Measurements from ENCODE around the gene TRIP12. TPM values are rescaled to one million over a fixed set of nuclear protein-coding genes. Genes with fewer than 3 reads are reported as not detected.
A peak's percentile ranks its signal among the peaks of the same experiment; 100 is the strongest.

The TRIP12 gene
- total RNA-seq, 2 experiments from 2014 or later, result 235 to 270 TPM

DNA sequence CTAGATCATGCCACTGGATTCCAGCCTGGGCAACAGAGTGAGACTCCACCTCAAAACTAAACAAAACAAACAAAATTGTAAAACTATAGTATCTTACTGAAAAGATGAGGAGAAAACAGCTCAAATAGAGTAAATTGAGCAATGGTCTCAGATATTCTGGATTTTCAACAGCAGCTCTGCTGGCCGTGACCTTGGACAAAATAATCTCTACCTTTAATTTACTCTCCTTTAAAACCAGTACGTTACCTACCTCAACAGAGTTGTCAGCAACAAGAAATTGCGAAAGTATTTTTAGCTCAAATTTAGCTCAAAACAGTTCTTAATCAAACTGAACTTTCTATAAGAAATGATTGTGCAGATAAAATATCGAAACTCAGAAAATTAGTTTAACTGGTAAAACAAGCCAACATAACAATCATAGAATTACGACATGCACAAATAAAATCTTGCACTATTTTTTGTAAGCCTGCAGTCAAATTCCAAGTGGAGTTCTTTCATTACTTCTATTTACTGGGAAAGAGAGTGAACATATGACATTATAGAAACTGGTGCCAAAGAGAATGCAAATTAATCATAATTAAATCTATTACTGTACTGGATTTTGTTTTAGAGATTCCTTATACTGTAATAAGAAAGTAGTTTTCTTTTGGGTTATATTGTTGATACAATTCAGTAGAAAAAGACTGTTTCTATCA lies 40.8 kb downstream of the TRIP12 start:
- CTCF ChIA-PET, result no interaction called here
- DNase-seq (no peak), ATAC-seq (no peak)
- H3K27me3 Mint-ChIP-seq, result no peaks in the 10 kb centered on the region
- H3K4me3 Mint-ChIP-seq, result no peak overlapping the region
- peaks cover 20% of the 10 kb centered on the region for H3K36me3 Mint-ChIP-seq
- H3K9me3 Mint-ChIP-seq (ENCODE audit: low read depth), result no peaks in the 10 kb centered on the region
- H3K27ac Mint-ChIP-seq, result no peak overlapping the region
- peaks cover 10% of the 10 kb centered on the region for H3K4me1 Mint-ChIP-seq

DNA sequence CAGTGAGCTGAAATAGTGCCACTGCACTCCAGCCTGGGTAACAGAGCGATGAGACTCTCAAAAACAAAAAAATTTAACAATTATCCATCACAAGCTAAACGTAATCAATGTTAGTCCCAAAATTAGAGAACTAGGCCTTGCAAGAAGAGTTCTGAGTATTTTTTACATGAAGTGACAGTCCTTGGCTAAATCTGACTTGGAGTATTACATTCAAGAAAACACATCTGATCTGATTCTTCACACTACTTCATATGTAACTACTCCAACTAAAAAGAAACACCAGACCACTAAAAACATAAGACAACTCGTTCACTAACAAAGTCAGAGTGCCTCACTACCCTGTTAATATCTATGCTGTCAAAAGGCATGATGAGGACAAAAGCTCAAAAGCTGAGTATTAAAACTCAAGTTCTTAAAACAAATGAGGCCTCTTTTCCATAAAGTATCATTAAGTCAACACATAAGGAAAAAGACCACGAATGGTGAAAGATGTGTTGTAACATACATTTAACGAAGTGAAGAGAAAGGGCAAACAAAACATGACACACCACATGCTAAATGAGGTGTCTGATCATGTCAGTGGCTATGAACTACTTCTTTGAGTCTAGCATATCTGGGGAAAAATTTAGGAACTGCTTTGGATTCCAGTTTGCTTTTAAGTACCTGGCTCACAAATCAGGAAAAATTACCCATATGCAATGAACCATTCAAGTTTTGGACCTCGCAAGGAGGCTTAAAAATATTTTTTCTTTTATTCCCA lies 42.4 kb downstream of the TRIP12 start:
- CTCF ChIA-PET, result interaction anchor here (1.1 kb wide), 2 partner anchors 32 to 78 kb away, joined by 3 read pairs; no protein-coding TSS in a partner anchor
- no peak for ATAC-seq
- no peaks in the 10 kb centered on the region for H3K9me3 Mint-ChIP-seq (ENCODE audit: low read depth)
- no peak for DNase-seq
- peaks cover 26% of the 10 kb centered on the region for H3K36me3 Mint-ChIP-seq
- no peak overlapping the region for H3K4me3 Mint-ChIP-seq
- H3K4me1 Mint-ChIP-seq, result peaks cover 2% of the 10 kb centered on the region
- no peak overlapping the region for H3K27ac Mint-ChIP-seq
- H3K27me3 Mint-ChIP-seq, result no peaks in the 10 kb centered on the region

DNA sequence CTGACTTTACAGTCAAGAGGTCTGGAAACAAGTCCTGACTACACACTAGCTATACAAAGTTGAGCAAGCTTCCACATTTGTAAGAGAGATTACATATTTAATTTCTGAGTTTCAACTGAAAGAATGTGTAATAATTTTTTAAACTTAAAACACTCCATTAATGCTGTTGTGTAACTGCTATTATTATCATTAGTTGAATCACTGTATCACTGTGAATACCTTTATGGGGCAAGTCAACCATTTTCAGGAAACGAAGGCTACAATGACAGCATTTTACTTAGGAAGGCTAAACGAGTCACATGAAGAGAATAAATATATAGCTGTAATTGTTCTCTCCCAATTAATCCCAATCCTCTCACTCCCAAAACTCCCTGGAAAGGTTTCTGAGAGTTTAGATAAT lies 46.3 kb downstream of the TRIP12 start:
- no peak for ATAC-seq
- H3K27ac Mint-ChIP-seq, result no peak overlapping the region

DNA sequence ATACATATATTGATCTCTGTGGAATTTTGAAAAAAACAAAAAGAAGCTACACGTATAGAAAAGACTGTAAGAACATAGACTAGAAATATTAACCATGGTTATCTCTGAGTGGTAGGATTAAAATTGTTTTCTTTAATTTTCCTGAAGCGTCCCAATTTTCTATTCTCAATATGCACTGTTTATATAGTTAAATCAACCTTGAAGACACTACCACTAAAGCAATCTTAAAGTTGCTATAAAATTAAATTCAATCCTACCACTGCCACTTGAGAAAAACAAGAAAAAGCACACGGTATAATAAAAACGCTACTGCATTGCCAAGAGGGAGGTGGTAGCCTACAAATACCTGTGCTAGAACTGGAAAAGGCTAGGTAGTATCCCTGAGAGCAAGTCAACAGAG lies 47.2 kb downstream of the TRIP12 start:
- no peaks in the 10 kb centered on the region for H3K9me3 Mint-ChIP-seq (ENCODE audit: low read depth)
- H3K27ac Mint-ChIP-seq, result peak overlapping the region; percentile 6
- peaks cover 11% of the 10 kb centered on the region for H3K4me1 Mint-ChIP-seq
- CTCF ChIA-PET, result interaction anchor here (0.6 kb wide), 1 partner anchor 133 kb away, joined by 3 read pairs; no protein-coding TSS in a partner anchor
- no peak overlapping the region for H3K4me3 Mint-ChIP-seq
- ATAC-seq (no peak), DNase-seq (no peak)
- H3K36me3 Mint-ChIP-seq, result peaks cover 45% of the 10 kb centered on the region
- H3K27me3 Mint-ChIP-seq, result no peaks in the 10 kb centered on the region

More for the DNA sequence above, 46.3 kb downstream of the TRIP12 start:
- no peaks in the 10 kb centered on the region for H3K27me3 Mint-ChIP-seq
- no peaks in the 10 kb centered on the region for H3K9me3 Mint-ChIP-seq (ENCODE audit: low read depth)
- peaks cover 7% of the 10 kb centered on the region for H3K4me1 Mint-ChIP-seq
- CTCF ChIA-PET, result no interaction called here
- H3K36me3 Mint-ChIP-seq, result peaks cover 44% of the 10 kb centered on the region
- H3K4me3 Mint-ChIP-seq, result no peak overlapping the region
- DNase-seq, result no peak

DNA sequence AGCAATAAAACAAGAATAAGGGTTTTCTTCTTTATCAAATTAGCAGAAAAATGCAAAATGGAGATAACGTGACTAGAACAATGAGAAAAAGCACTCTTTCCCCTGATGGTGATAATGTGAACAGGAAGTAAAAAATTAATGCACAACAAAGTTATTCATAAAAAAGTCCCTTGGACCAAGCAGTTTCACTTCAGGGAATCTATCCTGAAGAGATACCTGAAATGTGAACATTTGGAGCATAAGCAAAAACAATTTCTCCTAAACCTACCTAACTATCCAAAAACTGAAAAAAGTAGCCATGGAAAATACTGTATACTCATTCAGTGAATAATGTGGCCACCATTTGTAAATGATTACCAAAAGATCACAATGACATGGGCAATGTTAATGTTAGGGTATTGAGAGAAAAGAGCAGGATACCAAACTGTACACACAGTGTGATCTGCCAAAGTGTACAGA lies 48.7 kb downstream of the TRIP12 start:
- H3K4me3 Mint-ChIP-seq, result no peak overlapping the region
- peaks cover 45% of the 10 kb centered on the region for H3K36me3 Mint-ChIP-seq
- ATAC-seq (no peak), DNase-seq (no peak)
- H3K9me3 Mint-ChIP-seq (ENCODE audit: low read depth), result no peaks in the 10 kb centered on the region
- no peaks in the 10 kb centered on the region for H3K27me3 Mint-ChIP-seq
- H3K27ac Mint-ChIP-seq, result no peak overlapping the region
- H3K4me1 Mint-ChIP-seq, result peaks cover 16% of the 10 kb centered on the region
- CTCF ChIA-PET, result no interaction called here

DNA sequence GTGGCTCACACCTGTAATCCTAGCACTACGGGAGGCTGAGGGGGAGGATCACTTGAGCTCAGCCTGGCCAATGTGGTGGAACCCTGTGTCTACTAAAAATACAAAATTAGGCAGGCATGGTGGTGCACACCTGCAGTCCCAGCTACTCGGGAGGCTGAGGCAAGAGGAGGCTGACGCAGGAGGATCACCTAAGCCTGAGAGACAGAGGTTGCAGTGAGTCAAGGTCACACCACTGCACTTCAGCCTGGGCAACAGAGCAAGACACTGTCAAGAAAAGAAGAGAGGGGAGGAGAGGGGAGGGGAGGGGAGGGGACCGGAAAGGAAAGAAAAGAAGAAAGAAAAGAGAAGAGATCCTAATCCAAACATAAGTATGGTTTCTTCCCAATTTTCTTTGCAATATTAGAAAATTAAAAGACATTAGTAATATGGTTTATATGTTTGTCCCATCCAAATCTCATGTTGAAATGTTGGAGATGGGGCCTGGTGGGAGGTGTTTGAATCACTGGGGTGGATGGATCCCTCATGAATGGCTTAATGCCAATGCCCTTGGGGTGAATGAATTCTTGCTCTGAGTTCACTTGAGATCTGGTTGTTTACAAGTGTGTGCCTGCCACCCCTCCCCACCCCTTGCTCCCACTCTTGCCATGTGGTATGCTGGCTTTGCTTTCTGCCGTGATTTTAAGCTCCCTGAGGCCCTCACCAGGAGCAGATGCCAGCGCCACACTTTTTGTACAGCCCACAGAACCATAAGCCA lies 50.7 kb downstream of the TRIP12 start:
- no peak for DNase-seq
- H3K9me3 Mint-ChIP-seq (ENCODE audit: low read depth), result no peaks in the 10 kb centered on the region
- ATAC-seq, result no peak
- peaks cover 42% of the 10 kb centered on the region for H3K36me3 Mint-ChIP-seq
- H3K27me3 Mint-ChIP-seq, result no peaks in the 10 kb centered on the region
- H3K4me1 Mint-ChIP-seq, result peaks cover 18% of the 10 kb centered on the region
- CTCF ChIA-PET, result interaction anchor here (1.0 kb wide), 1 partner anchor 42 kb away, joined by 3 read pairs; no protein-coding TSS in a partner anchor
- no peak overlapping the region for H3K27ac Mint-ChIP-seq
- no peak overlapping the region for H3K4me3 Mint-ChIP-seq

DNA sequence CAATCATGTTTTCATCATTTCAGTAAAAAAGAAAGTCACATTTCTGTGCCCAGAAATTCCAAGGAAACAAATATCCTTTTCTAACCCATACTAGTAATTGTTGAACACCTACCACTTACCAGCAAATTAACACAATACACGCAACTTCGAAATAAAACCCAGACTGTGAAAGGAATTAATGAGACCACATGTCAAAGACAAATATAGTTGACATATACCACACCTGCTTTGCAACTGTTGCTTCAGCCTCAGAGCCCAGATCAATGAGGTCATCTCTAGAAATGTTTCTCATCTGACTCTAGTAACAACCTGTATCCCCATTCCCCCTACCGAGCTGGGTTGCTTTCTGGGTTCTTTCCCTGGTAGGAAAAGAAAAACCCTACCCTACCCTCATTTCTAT lies 52.6 kb downstream of the TRIP12 start:
- ATAC-seq, result no peak
- Mint-ChIP-seq H3K9me3 (ENCODE audit: low read depth) (no peaks in the 10 kb centered on the region), H3K4me3 (no peak overlapping the region), H3K4me1 (peaks cover 21% of the 10 kb centered on the region), H3K27me3 (no peaks in the 10 kb centered on the region), H3K36me3 (peaks cover 42% of the 10 kb centered on the region), H3K27ac (no peak overlapping the region)
- no peak for DNase-seq
- CTCF ChIA-PET, result no interaction called here

DNA sequence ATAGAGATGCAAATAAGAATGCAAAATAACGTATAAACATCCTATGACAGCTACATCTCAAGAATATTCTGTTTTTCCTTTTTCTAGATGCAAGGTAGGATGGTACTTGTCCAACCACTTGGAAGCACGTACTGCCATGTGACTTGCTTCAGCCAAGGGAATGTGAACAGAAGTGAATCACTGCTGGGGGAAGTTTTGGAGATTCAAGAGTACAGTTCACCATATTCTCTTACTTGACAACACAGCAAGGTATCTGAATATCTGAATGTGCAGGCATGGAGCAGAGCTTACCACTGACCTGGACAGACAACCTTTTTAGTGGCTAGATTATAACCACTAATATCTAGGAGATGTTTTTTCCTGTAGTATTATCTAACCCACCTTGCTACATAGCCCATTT lies 53.0 kb downstream of the TRIP12 start:
- H3K27me3 Mint-ChIP-seq, result no peaks in the 10 kb centered on the region
- CTCF ChIA-PET, result no interaction called here
- DNase-seq, result no peak
- no peak overlapping the region for H3K27ac Mint-ChIP-seq
- no peak for ATAC-seq
- no peak overlapping the region for H3K4me3 Mint-ChIP-seq
- no peaks in the 10 kb centered on the region for H3K9me3 Mint-ChIP-seq (ENCODE audit: low read depth)
- peaks cover 44% of the 10 kb centered on the region for H3K36me3 Mint-ChIP-seq
- peaks cover 24% of the 10 kb centered on the region for H3K4me1 Mint-ChIP-seq

DNA sequence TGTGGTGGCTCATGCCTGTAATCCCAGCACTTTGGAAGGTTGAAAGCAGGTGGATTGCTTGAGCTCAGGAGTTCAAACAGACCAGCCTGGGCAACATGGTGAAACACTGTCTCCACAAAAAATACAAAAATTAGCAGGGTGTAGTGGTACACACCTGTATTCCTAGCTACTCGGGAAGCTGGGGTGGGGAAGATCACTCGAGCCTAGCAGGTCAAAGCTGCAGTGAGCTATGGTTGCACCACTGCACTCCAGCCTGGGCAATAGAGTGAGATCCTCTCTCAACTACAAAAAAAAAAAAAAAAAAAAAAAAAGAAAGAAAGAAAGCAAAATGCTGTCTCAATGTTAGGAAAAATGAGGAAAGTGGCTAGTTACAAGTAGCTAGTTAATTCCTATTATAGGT lies 56.8 kb downstream of the TRIP12 start:
- Mint-ChIP-seq H3K27ac (no peak overlapping the region), H3K27me3 (no peaks in the 10 kb centered on the region), H3K4me3 (no peak overlapping the region), H3K4me1 (peaks cover 18% of the 10 kb centered on the region), H3K36me3 (peaks cover 25% of the 10 kb centered on the region), H3K9me3 (ENCODE audit: low read depth) (no peaks in the 10 kb centered on the region)
- CTCF ChIA-PET, result interaction anchor here (1.6 to 2.0 kb wide), 2 partner anchors 10 to 84 kb away, joined by 4 read pairs; no protein-coding TSS in a partner anchor
- ATAC-seq (no peak), DNase-seq (no peak)

DNA sequence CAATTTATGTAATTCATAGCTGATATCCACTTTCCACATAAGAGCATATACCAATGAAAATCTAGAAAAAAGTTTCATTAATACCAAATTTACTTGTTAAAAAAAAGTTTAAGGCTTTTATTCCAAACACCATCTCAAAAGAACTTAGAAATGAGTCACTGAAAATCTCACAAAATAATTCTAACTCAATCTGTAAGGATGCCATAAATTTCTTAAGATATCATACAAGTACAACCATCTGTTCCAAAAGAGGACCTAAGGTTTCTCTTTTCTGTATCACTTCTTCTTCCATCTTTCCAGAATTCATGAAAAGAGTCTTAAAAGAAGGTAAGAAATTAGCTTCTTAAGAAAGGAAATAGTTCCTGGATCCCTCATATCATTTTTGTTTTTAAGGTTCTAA lies 60.4 kb downstream of the TRIP12 start:
- ATAC-seq (no peak), DNase-seq (no peak)
- H3K36me3 Mint-ChIP-seq, result peaks cover 30% of the 10 kb centered on the region
- no peak overlapping the region for H3K27ac Mint-ChIP-seq
- peaks cover 19% of the 10 kb centered on the region for H3K4me1 Mint-ChIP-seq
- H3K4me3 Mint-ChIP-seq, result no peak overlapping the region
- H3K27me3 Mint-ChIP-seq, result no peaks in the 10 kb centered on the region
- CTCF ChIA-PET, result no interaction called here
- no peaks in the 10 kb centered on the region for H3K9me3 Mint-ChIP-seq (ENCODE audit: low read depth)

DNA sequence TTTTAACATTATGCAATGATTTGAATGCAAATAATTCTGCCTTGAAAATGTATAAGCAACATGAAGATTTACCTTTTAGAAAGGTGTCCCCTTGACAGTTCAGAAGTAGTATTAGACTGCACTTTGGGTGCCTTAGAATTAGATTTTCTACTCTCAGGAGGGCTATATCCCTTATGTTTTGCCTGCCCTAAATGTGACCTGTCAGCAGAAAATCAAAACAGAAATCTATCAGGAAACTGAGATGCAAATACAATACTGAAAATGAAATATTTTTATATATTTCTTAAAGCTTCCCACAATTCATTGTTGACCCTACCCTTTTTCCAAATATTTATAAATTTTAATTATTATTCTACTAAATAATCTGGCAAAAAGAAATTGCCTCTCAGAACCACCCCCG lies 61.5 kb downstream of the TRIP12 start:
- peaks cover 19% of the 10 kb centered on the region for H3K4me1 Mint-ChIP-seq
- ATAC-seq (no peak), DNase-seq (no peak)
- peaks cover 36% of the 10 kb centered on the region for H3K36me3 Mint-ChIP-seq
- CTCF ChIA-PET, result no interaction called here
- H3K4me3 Mint-ChIP-seq, result no peak overlapping the region
- no peaks in the 10 kb centered on the region for H3K9me3 Mint-ChIP-seq (ENCODE audit: low read depth)
- no peak overlapping the region for H3K27ac Mint-ChIP-seq
- no peaks in the 10 kb centered on the region for H3K27me3 Mint-ChIP-seq

DNA sequence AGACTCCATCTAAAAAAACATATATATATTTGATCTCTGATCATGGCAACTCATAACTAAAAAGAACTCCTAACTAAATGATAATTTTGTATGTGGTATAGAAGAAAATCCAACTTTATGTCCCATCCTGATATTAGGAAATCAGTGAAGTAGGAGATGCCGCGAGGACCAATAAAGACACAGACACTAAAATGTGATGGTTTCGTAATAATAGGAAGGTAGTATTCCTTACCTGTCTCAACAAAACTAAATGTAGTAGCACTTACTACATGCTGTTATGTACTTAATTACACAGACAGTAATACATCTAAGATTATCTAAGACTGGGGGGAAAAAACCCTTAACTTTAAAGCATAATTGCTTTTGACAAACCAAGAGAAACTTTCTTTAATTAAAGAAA lies 63.5 kb downstream of the TRIP12 start:
- Mint-ChIP-seq H3K9me3 (ENCODE audit: low read depth) (no peaks in the 10 kb centered on the region), H3K36me3 (peaks cover 37% of the 10 kb centered on the region), H3K4me3 (no peak overlapping the region), H3K27ac (no peak overlapping the region), H3K27me3 (no peaks in the 10 kb centered on the region), H3K4me1 (peaks cover 15% of the 10 kb centered on the region)
- ATAC-seq, result no peak
- CTCF ChIA-PET, result no interaction called here
- no peak for DNase-seq

DNA sequence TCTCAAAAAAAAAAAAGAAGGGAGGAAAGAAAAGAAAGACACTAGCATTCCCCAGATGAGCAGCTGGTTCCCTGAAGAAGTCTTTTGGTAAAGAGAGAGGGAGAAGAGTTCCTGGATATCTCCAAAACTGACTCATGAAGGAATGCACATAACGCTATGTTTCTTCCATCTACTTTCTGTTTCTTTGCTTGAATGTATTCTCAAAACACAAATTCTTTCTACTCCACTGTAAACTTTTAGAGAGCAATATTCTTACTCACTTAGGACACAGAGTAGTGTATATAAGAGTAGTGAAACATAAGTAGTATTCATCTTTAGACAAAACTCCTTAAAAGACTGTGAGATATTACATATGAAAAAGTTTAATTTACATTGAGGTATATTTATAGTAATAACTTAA lies 64.2 kb downstream of the TRIP12 start:
- peaks cover 38% of the 10 kb centered on the region for H3K36me3 Mint-ChIP-seq
- no peak overlapping the region for H3K4me3 Mint-ChIP-seq
- DNase-seq (no peak), ATAC-seq (no peak)
- no peaks in the 10 kb centered on the region for H3K9me3 Mint-ChIP-seq (ENCODE audit: low read depth)
- no peak overlapping the region for H3K27ac Mint-ChIP-seq
- no peaks in the 10 kb centered on the region for H3K27me3 Mint-ChIP-seq
- peaks cover 21% of the 10 kb centered on the region for H3K4me1 Mint-ChIP-seq
- CTCF ChIA-PET, result interaction anchor here (1.6 kb wide), 1 partner anchor 74 kb away, joined by 3 read pairs; no protein-coding TSS in a partner anchor

Data from activated CD8-positive, alpha-beta memory T cell treated with anti-CD3 and anti-CD28 coated beads, Interleukin-2, amount 10 ng/mL, durations not matched to agents 7 days and 5 days (primary cell).